KMS-11 (cell line): Measurements from ENCODE around the gene HSPBAP1.

ENCODE experiments used
- H2AFZ ChIP-seq: fragments of 200-600 bp; sonication (generic); 2 replicates; pipeline ENCODE4 v1.6.1; 2016; ENCODE audit warnings: antibody characterized with exemption, mixed run types, low read depth
- H3K27ac ChIP-seq: fragments of 200-600 bp; sonication (generic); 2 replicates; pipeline ENCODE4 v1.6.1; 2016; ENCODE audit warnings: mild to moderate bottlenecking, mixed run types
- H3K27me3 ChIP-seq: fragments of 200-600 bp; sonication (generic); 2 replicates; pipeline ENCODE4 v1.6.1; 2017; ENCODE audit warnings: mild to moderate bottlenecking, low read depth, mixed run types, moderate library complexity; ENCODE audit not compliant: insufficient read depth
- H3K36me3 ChIP-seq: fragments of 200-600 bp; sonication (generic); 2 replicates; pipeline ENCODE4 v1.6.1; 2017; ENCODE audit warnings: mild to moderate bottlenecking, mixed run types; ENCODE audit not compliant: insufficient read depth
- H3K4me1 ChIP-seq: fragments of 200-600 bp; sonication (generic); 2 replicates; pipeline ENCODE4 v1.6.1; 2016; ENCODE audit warnings: mild to moderate bottlenecking, low read depth, mixed run types; ENCODE audit not compliant: poor library complexity, severe bottlenecking
- H3K4me2 ChIP-seq: fragments of 200-600 bp; sonication (generic); 2 replicates; pipeline ENCODE4 v1.7.0; 2016; ENCODE audit warnings: mild to moderate bottlenecking, mixed run types
- H3K4me3 ChIP-seq: fragments of 200-600 bp; sonication (generic); IDR thresholded peaks from 2 replicates; pipeline ENCODE4 v1.6.1; 2017; ENCODE audit warnings: low read depth, low read length, mixed read lengths; ENCODE audit not compliant: insufficient read depth
- H3K79me2 ChIP-seq: fragments of 200-600 bp; sonication (generic); 2 replicates; pipeline ENCODE4 v1.6.1; 2016; ENCODE audit warnings: low read depth, mixed run types; ENCODE audit not compliant: insufficient read depth
- H3K9ac ChIP-seq: fragments of 200-600 bp; sonication (generic); 2 replicates; pipeline ENCODE4 v1.6.1; 2016; ENCODE audit warnings: mild to moderate bottlenecking, mixed run types
- H4K20me1 ChIP-seq: fragments of 200-600 bp; sonication (generic); 2 replicates; pipeline ENCODE4 v1.6.1; 2016; ENCODE audit warnings: mild to moderate bottlenecking, mixed run types; ENCODE audit not compliant: insufficient read depth
- TF ChIP-seq, protein P1 (sequence below): fragments of 200-600 bp; sonication (generic); conservative IDR thresholded peaks from 2 replicates; pipeline ENCODE4 v1.6.1; 2017; ENCODE audit warnings: low read depth, mild to moderate bottlenecking, antibody characterized with exemption, low read length, moderate library complexity, mixed read lengths

HSPBAP1 gene

DNA sequence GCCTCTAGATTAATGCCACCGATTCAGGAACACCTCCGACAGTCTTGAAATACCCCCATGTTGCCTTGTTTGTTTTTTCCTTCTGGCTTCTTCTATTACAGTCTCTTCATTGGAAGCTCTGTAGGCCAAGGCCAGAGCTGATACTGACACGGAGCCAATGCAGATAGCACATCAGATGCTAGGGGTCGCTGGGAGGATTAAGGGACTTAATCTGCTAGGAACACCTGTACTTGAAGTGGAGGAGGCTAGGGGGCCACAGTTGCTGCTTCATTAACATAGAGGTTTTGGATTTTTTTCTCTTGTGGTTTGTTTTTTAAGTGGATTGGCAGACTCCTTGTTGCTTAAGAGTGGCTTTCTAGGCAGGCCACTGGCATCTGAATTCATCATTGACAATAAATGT lies 63.4 kb downstream of the HSPBAP1 start:
- H4K20me1 ChIP-seq: no peaks in the 10 kb centered on the region
- H3K79me2 ChIP-seq: no peaks in the 10 kb centered on the region
- H3K9ac ChIP-seq: no peak overlapping the region
- H3K4me1 ChIP-seq: no peaks in the 10 kb centered on the region
- no peak overlapping the region for H3K4me3 ChIP-seq
- no peak overlapping the region for H2AFZ ChIP-seq
- no peak overlapping the region for H3K27ac ChIP-seq
- H3K4me2 ChIP-seq: no peak overlapping the region
- no peaks in the 10 kb centered on the region for H3K36me3 ChIP-seq
- TF ChIP-seq, protein P1, sequence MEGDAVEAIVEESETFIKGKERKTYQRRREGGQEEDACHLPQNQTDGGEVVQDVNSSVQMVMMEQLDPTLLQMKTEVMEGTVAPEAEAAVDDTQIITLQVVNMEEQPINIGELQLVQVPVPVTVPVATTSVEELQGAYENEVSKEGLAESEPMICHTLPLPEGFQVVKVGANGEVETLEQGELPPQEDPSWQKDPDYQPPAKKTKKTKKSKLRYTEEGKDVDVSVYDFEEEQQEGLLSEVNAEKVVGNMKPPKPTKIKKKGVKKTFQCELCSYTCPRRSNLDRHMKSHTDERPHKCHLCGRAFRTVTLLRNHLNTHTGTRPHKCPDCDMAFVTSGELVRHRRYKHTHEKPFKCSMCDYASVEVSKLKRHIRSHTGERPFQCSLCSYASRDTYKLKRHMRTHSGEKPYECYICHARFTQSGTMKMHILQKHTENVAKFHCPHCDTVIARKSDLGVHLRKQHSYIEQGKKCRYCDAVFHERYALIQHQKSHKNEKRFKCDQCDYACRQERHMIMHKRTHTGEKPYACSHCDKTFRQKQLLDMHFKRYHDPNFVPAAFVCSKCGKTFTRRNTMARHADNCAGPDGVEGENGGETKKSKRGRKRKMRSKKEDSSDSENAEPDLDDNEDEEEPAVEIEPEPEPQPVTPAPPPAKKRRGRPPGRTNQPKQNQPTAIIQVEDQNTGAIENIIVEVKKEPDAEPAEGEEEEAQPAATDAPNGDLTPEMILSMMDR: no peak
- no peaks in the 10 kb centered on the region for H3K27me3 ChIP-seq

DNA sequence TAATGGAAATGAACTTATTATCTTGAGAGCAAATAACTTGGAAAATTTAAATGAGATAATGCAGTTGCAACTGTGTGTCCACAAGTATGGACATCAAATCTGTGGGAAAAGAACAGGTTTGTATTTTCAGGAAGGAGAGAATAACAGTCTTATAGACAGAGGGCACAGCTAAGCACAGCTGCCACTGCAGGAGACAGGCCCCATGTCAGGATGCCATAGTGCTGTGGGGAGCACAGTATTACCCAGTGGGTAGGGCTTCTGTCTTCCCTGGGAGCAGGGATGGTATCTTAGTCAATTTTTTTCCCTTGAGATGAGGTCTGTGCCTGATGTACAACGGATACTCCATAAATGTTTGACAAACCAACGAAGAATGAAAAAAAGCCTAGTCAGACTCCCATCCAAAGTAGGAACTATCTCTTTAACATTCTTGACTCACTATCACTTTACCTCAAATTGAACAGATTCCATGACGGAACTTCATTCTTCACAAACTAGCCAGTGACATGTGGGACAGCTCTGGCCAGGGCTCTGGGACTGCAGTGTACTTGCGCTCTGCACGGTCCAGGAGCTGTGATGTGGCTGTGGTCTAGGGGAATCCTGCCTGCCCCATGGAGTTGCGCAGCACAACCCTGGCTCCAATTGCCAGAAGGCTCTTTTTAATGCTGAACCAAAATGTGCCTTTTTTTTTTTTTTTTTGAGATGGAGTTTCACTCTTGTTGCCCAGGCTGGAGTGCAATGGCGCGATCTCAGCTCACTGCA lies 64.7 kb downstream of the HSPBAP1 start:
- Histone ChIP-seq H3K27ac (no peak overlapping the region), H3K4me1 (no peaks in the 10 kb centered on the region), H3K36me3 (no peaks in the 10 kb centered on the region), H3K4me3 (no peak overlapping the region), H3K9ac (no peak overlapping the region), H3K4me2 (no peak overlapping the region), H2AFZ (no peak overlapping the region), H3K79me2 (no peaks in the 10 kb centered on the region), H4K20me1 (no peaks in the 10 kb centered on the region), H3K27me3 (no peaks in the 10 kb centered on the region)
- TF ChIP-seq, protein P1: no peak

DNA sequence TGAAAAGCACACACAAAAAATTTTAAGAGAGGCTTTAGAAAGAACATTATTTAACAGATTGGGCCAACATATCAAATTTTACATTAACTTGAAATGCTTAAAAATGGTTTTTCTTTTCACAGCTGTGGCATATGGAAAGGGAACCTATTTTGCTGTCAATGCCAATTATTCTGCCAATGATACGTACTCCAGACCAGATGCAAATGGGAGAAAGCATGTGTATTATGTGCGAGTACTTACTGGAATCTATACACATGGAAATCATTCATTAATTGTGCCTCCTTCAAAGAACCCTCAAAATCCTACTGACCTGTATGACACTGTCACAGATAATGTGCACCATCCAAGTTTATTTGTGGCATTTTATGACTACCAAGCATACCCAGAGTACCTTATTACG lies 65.4 kb downstream of the HSPBAP1 start:
- no peaks in the 10 kb centered on the region for H3K36me3 ChIP-seq

DNA sequence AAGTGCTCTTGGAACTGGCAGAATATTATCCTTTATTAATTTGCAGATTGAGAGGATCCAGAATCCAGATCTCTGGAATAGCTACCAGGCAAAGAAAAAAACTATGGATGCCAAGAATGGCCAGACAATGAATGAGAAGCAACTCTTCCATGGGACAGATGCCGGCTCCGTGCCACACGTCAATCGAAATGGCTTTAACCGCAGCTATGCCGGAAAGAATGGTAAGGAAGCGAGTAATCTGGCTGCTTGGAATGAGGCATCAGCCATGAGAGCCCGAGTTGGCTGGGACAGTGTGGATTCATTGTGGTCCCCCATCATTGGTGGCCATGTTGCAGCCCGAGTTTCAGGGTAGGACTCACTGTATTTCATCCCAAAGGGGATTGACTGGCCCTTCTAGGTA lies 65.9 kb downstream of the HSPBAP1 start:
- H3K4me3 ChIP-seq: no peak overlapping the region
- no peak overlapping the region for H3K9ac ChIP-seq
- no peaks in the 10 kb centered on the region for H3K27me3 ChIP-seq
- H3K27ac ChIP-seq: no peak overlapping the region
- TF ChIP-seq, protein P1: no peak
- no peaks in the 10 kb centered on the region for H4K20me1 ChIP-seq
- no peaks in the 10 kb centered on the region for H3K79me2 ChIP-seq
- no peak overlapping the region for H2AFZ ChIP-seq
- H3K4me1 ChIP-seq: no peaks in the 10 kb centered on the region
- no peaks in the 10 kb centered on the region for H3K36me3 ChIP-seq
- no peak overlapping the region for H3K4me2 ChIP-seq

More for the DNA sequence above, 65.4 kb downstream of the HSPBAP1 start:
- no peak overlapping the region for H3K27ac ChIP-seq
- H3K79me2 ChIP-seq: no peaks in the 10 kb centered on the region
- no peak overlapping the region for H3K9ac ChIP-seq
- no peaks in the 10 kb centered on the region for H4K20me1 ChIP-seq
- H3K4me2 ChIP-seq: no peak overlapping the region
- no peak overlapping the region for H2AFZ ChIP-seq
- no peak overlapping the region for H3K4me3 ChIP-seq
- no peaks in the 10 kb centered on the region for H3K27me3 ChIP-seq
- H3K4me1 ChIP-seq: no peaks in the 10 kb centered on the region
- TF ChIP-seq, protein P1: no peak
